Neural crest cell (in vitro differentiated cells): ENCODE measurements around the gene PPHLN1. TPM values are rescaled to one million over a fixed set of nuclear protein-coding genes. Genes with fewer than 3 reads are reported as not detected.

Source experiments
- DNase-seq: peaks from one replicate; pipeline ENCODE4 v3.0.0; 2021; ENCODE audit warnings: low read depth, mixed read lengths, low spot score
- H3K27ac Mint-ChIP-seq: one replicate; pipeline ENCODE4 v1.8.0; 2021; ENCODE audit warnings: mild to moderate bottlenecking, mixed read lengths; ENCODE audit not compliant: unreplicated experiment
- H3K27me3 Mint-ChIP-seq: 2 replicates; pipeline ENCODE4 v1.8.0; 2021; ENCODE audit warnings: low read depth, mild to moderate bottlenecking, mixed read lengths
- H3K36me3 Mint-ChIP-seq: 2 replicates; pipeline ENCODE4 v1.8.0; 2021; ENCODE audit warnings: low read depth, mild to moderate bottlenecking, mixed read lengths
- H3K4me1 Mint-ChIP-seq: 2 replicates; pipeline ENCODE4 v1.8.0; 2021; ENCODE audit warnings: mixed read lengths
- H3K4me3 Mint-ChIP-seq: one replicate; pipeline ENCODE4 v1.8.0; 2021; ENCODE audit warnings: mild to moderate bottlenecking, mixed read lengths
- H3K9me3 Mint-ChIP-seq: 2 replicates; pipeline ENCODE4 v1.8.0; 2021; ENCODE audit warnings: mixed read lengths
- total RNA-seq: library from RNA; stranded (reverse); gene quantifications from 2 replicates; pipeline ENCODE4 v1.2.1, GENCODE V29; 2021
- TF ChIP-seq, protein P1 (sequence below): fragments of 200-600 bp; sonication (generic); conservative IDR thresholded peaks from 2 replicates; pipeline ENCODE4 v1.5.0; 2021; ENCODE audit warnings: antibody characterized with exemption, mild to moderate bottlenecking

The PPHLN1 gene
- total RNA-seq, 1 donor from 2014 or later: 57.9 TPM

DNA sequence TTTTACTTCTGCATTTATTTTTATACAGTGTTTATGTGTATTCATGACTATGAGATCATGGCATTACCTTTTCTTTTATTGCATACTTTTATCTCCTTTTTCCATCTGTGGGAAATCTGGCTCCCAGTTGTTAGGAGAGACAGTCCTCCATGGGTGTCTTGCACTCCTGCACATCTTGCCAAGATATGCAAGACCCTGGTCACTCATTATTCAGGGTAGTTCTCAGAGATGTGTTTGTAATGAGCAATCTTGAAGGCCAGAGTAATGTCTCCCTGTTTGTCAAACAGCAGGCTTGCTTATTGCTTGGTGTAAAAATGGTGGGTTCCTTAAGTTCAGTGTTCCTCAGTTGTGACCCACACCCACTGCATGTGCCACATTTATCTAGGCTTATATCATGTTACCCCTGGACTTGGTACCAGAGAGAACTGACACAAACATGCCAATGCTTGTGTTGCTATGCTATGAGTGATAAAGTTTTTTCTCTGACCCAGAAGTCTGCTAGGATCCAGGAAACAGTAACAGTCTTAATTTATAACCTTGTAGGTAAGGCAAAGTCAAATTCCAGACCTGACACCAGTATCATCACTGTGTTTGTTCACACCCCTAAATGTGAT, 36.8 kb downstream of the PPHLN1 start:
- no peak overlapping the region for H3K4me3 Mint-ChIP-seq
- no peaks in the 10 kb centered on the region for H3K27me3 Mint-ChIP-seq
- DNase-seq: no peak
- no peaks in the 10 kb centered on the region for H3K4me1 Mint-ChIP-seq
- H3K27ac Mint-ChIP-seq: no peak overlapping the region
- TF ChIP-seq, protein P1, sequence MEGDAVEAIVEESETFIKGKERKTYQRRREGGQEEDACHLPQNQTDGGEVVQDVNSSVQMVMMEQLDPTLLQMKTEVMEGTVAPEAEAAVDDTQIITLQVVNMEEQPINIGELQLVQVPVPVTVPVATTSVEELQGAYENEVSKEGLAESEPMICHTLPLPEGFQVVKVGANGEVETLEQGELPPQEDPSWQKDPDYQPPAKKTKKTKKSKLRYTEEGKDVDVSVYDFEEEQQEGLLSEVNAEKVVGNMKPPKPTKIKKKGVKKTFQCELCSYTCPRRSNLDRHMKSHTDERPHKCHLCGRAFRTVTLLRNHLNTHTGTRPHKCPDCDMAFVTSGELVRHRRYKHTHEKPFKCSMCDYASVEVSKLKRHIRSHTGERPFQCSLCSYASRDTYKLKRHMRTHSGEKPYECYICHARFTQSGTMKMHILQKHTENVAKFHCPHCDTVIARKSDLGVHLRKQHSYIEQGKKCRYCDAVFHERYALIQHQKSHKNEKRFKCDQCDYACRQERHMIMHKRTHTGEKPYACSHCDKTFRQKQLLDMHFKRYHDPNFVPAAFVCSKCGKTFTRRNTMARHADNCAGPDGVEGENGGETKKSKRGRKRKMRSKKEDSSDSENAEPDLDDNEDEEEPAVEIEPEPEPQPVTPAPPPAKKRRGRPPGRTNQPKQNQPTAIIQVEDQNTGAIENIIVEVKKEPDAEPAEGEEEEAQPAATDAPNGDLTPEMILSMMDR: no peak
- no peaks in the 10 kb centered on the region for H3K9me3 Mint-ChIP-seq
- peaks cover 9% of the 10 kb centered on the region for H3K36me3 Mint-ChIP-seq

DNA sequence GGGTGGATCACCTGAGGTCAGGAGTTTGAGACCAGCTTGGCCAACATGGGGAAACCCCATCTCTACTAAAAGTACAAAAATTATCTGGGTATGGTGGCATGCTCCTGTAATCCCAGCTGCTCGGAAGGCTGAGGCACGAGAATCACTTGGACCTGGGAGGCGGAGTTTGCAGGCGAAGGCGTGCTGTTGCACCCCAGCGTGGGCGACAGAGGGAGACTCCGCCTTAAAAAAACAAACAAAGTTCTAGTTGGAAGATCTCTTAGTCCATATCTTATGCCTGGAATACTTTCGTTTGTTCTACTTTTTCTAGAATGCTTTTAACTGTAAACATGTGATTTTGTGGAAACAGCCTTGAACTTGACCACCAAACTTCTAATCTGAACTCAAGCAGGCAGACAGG, 38.7 kb downstream of the PPHLN1 start:
- H3K9me3 Mint-ChIP-seq: no peaks in the 10 kb centered on the region

DNA sequence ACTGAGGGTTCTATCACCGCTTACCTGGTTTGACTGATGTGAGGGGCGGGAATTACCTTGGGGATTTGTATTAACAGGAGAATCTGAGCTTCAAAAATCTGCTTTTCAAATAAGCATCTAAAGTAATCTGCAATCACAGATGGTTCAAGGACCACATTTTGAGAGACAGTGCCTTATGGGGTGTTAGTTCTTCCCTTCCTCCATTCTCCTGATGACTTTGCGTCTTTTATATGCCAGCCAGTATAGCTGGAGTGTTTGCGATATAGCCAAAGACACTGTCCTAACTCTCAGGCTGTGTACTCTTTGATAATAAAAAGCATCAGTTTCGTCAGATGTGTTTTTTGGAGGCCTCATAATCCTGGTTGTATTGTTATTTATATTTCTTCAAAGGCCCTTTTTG, 39.5 kb downstream of the PPHLN1 start:
- Mint-ChIP-seq H3K27ac (no peak overlapping the region), H3K4me3 (no peak overlapping the region), H3K9me3 (no peaks in the 10 kb centered on the region), H3K36me3 (peaks cover 9% of the 10 kb centered on the region), H3K27me3 (no peaks in the 10 kb centered on the region), H3K4me1 (no peaks in the 10 kb centered on the region)
- no peak for DNase-seq
- TF ChIP-seq, protein P1: no peak

More for the DNA sequence above, 38.7 kb downstream of the PPHLN1 start:
- no peak overlapping the region for H3K4me3 Mint-ChIP-seq
- no peaks in the 10 kb centered on the region for H3K4me1 Mint-ChIP-seq
- H3K27ac Mint-ChIP-seq: no peak overlapping the region
- H3K27me3 Mint-ChIP-seq: no peaks in the 10 kb centered on the region
- DNase-seq: no peak
- H3K36me3 Mint-ChIP-seq: peaks cover 6% of the 10 kb centered on the region
- TF ChIP-seq, protein P1: no peak

DNA sequence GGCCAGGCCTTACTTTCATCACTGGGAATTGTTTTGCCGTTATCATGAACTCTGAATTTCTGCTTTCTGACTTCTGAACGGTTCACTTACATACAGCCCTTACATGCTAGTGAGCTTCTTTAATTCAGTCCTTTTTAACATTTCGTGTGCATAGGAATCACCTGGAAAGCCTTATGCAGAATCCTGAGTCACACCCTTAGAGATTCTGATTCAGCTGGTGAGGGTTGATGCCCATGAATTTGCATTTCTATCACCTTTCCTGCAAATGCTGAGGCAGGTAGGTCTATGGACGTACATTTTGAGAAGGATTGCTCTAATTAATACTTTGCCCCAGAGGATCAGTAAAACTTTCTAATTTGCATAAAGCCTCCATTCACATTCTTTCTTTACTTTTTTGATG, 44.0 kb downstream of the PPHLN1 start:
- no peaks in the 10 kb centered on the region for H3K27me3 Mint-ChIP-seq
- no peaks in the 10 kb centered on the region for H3K9me3 Mint-ChIP-seq
- H3K27ac Mint-ChIP-seq: no peak overlapping the region
- H3K4me3 Mint-ChIP-seq: no peak overlapping the region
- no peak for DNase-seq
- H3K36me3 Mint-ChIP-seq: peaks cover 4% of the 10 kb centered on the region
- H3K4me1 Mint-ChIP-seq: peaks cover 4% of the 10 kb centered on the region
- TF ChIP-seq, protein P1: no peak

DNA sequence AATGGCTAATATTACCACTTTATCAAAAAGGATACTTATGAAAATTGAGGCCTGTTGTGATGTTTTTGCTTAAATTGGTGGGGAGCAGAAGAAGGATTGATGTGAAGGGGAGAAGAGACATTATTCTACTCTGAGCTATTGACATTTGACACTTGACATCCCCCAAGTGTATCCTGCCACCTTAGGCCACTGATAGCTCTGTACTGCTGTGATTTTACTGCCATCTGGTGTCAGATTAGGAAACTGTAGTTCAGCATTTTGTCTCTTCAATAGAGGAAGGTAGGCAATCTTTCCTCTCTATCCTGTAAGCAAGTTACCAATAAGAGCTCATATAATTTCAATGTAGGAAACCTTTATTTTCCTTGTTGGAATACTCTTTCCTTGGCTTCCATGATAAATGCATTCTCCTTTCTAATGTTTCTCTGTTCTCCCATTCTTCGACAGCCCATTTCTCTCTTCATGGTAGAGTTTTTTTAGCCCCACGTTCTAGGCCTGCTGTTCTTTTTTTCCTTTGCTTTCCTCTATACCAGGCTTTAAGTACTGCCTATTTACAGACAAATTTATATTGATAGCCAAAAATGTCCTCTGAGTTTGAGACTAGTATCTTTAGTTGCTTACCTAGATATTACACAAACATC, 46.3 kb downstream of the PPHLN1 start:
- peaks cover 4% of the 10 kb centered on the region for H3K4me1 Mint-ChIP-seq
- no peak overlapping the region for H3K4me3 Mint-ChIP-seq
- peaks cover 7% of the 10 kb centered on the region for H3K36me3 Mint-ChIP-seq
- H3K27me3 Mint-ChIP-seq: no peaks in the 10 kb centered on the region
- TF ChIP-seq, protein P1: peak; percentile 84
- H3K9me3 Mint-ChIP-seq: no peaks in the 10 kb centered on the region
- DNase-seq: peak; percentile 14
- H3K27ac Mint-ChIP-seq: no peak overlapping the region
